ENCODE results near the gene PRPSAP2.

The PRPSAP2 gene

DNA sequence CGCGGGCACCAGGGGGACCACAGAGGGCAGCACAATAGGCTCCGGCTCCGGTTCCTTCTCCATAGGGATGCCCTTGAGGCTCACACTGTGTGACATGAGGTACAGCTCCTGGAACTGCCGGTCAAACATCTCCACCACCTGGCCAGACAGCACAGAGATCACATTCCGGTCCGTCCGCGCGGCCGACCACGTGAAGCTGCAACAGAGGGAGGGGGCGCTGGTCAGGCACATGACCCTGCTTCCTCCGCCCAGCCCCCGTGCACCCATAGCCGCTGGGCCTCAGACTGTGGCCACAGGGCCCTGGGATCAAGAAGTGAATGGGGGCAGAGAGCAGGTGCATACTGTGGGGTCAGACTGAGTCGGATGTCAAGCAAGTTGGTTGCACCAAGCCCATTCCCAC is 120.7 kb downstream of the PRPSAP2 start:
- no peaks in the 10 kb centered on the region for H3K36me3 ChIP-seq (ENCODE audit: insufficient read depth, low read length)
- H3K9ac ChIP-seq (ENCODE audit: insufficient read length) = no peak overlapping the region
- no peaks in the 10 kb centered on the region for H3K9me3 ChIP-seq (ENCODE audit: low read depth, low read length)
- H3K4me3 ChIP-seq = no peak overlapping the region
- TF ChIP-seq EZH2 (IDR thresholded peaks at IDR 0.05) = no peak
- no peak for TF ChIP-seq FOXP2 (optimal IDR thresholded peaks at IDR 0.05; ENCODE audit: control extremely low read depth, extremely low read length, insufficient read depth)
- no peak for TF ChIP-seq POLR2AphosphoS5 (IDR thresholded peaks at IDR 0.05; ENCODE audit: borderline replicate concordance, low read depth, low read length)
- no peak overlapping the region for H3K27ac ChIP-seq
- DNase-seq (ENCODE audit: low read depth, low spot score) = no peak

All from SK-N-MC (cell line).